Measurements from ENCODE around the gene EXOSC3. TPM values are rescaled to one million over a fixed set of nuclear protein-coding genes. Genes with fewer than 3 reads are reported as not detected.

Gene EXOSC3
- total and polyA plus RNA-seq, 2 of the 13 experiments (the other 11 are each of a cell fraction or from before 2014, with no cell fraction given) = 17.5 to 68.7 TPM

DNA sequence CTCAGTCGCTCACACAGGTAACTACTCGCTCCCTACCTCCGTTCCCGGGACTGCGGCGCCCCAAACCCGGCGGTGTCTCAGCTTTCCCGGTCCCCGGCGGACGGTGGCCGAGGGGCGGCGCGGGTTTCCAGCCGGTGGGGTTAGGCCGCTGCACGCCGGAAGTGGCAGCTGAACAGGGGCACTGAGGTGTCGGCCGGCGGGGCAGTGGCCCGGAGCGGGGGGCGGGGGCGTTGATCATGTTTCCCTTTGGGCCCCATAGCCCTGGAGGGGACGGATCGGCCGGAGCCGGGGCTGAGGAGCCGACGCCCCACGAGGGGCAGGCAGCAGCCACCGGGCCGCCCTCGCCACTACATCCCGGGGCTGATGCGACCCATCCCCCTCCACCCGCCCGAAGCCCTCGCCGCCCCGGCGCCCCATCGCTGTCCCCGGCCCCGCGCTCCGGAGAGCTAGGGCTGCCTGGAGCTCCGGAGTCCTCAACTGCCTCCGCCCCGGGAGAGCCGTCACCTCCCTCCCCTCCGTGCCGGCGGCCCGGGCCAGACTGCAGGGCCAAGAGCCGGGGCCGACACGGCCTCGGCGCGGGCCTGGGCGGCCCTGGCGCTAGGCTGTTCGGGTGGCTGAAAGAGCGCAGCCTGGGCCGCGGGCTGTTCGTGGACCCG, 15.9 kb upstream of the EXOSC3 start, which contains the start of gene DCAF10 (continued):
- TF ChIP-seq, protein P1, sequence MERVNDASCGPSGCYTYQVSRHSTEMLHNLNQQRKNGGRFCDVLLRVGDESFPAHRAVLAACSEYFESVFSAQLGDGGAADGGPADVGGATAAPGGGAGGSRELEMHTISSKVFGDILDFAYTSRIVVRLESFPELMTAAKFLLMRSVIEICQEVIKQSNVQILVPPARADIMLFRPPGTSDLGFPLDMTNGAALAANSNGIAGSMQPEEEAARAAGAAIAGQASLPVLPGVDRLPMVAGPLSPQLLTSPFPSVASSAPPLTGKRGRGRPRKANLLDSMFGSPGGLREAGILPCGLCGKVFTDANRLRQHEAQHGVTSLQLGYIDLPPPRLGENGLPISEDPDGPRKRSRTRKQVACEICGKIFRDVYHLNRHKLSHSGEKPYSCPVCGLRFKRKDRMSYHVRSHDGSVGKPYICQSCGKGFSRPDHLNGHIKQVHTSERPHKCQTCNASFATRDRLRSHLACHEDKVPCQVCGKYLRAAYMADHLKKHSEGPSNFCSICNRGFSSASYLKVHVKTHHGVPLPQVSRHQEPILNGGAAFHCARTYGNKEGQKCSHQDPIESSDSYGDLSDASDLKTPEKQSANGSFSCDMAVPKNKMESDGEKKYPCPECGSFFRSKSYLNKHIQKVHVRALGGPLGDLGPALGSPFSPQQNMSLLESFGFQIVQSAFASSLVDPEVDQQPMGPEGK (CRISPR knock-in tag; IDR thresholded peaks at IDR 0.05) = peak; percentile 95
- TF ChIP-seq, protein P2, sequence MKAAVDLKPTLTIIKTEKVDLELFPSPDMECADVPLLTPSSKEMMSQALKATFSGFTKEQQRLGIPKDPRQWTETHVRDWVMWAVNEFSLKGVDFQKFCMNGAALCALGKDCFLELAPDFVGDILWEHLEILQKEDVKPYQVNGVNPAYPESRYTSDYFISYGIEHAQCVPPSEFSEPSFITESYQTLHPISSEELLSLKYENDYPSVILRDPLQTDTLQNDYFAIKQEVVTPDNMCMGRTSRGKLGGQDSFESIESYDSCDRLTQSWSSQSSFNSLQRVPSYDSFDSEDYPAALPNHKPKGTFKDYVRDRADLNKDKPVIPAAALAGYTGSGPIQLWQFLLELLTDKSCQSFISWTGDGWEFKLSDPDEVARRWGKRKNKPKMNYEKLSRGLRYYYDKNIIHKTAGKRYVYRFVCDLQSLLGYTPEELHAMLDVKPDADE (CRISPR knock-in tag; IDR thresholded peaks at IDR 0.05) = no peak
- TF ChIP-seq ZNF180 (CRISPR knock-in tag; IDR thresholded peaks at IDR 0.05; ENCODE audit: borderline replicate concordance, low read depth) (peak; percentile 37; the same call in 1 of the 2 replicates), ZNF747 (CRISPR knock-in tag; IDR thresholded peaks at IDR 0.05; ENCODE audit: borderline replicate concordance) (peak; percentile 90), RXRA (CRISPR knock-in tag; IDR thresholded peaks at IDR 0.05) (peak; percentile 89), GLMP (CRISPR knock-in tag; IDR thresholded peaks at IDR 0.05; ENCODE audit: borderline replicate concordance) (no peak), NFE2L2 (IDR thresholded peaks at IDR 0.05; ENCODE audit: low read length) (no peak), KLF9 (CRISPR knock-in tag; IDR thresholded peaks at IDR 0.05; ENCODE audit: low read depth) (peak; percentile 76; the same call in 1 of the 2 replicates), ATF7 (IDR thresholded peaks at IDR 0.05) (no peak), ATF7 (CRISPR knock-in tag; IDR thresholded peaks at IDR 0.05) (peak; percentile 55; the same call in 1 of the 2 replicates), MIXL1 (CRISPR knock-in tag; IDR thresholded peaks at IDR 0.05) (peak; percentile 70), ZBTB49 (CRISPR knock-in tag; IDR thresholded peaks at IDR 0.05; ENCODE audit: borderline replicate concordance) (peak; percentile 86; the same call in 1 of the 2 replicates), JUND (CRISPR knock-in tag; IDR thresholded peaks at IDR 0.05) (peak; percentile 84), ZNF598 (CRISPR knock-in tag; IDR thresholded peaks at IDR 0.05; ENCODE audit: borderline replicate concordance) (no peak), ZBTB34 (CRISPR knock-in tag; IDR thresholded peaks at IDR 0.05) (peak; percentile 94)
- TF ChIP-seq, protein P3, sequence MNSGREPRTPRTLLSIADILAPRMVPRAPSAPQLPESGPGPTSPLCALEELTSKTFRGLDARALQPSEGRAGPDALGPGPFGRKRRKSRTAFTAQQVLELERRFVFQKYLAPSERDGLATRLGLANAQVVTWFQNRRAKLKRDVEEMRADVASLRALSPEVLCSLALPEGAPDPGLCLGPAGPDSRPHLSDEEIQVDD (CRISPR knock-in tag; IDR thresholded peaks at IDR 0.05; ENCODE audit: borderline replicate concordance) = peak; percentile 49; the same call in 1 of the 2 replicates
- TF ChIP-seq, protein P4, sequence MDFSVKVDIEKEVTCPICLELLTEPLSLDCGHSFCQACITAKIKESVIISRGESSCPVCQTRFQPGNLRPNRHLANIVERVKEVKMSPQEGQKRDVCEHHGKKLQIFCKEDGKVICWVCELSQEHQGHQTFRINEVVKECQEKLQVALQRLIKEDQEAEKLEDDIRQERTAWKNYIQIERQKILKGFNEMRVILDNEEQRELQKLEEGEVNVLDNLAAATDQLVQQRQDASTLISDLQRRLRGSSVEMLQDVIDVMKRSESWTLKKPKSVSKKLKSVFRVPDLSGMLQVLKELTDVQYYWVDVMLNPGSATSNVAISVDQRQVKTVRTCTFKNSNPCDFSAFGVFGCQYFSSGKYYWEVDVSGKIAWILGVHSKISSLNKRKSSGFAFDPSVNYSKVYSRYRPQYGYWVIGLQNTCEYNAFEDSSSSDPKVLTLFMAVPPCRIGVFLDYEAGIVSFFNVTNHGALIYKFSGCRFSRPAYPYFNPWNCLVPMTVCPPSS (IDR thresholded peaks at IDR 0.05) = no peak
- TF ChIP-seq, protein P5, sequence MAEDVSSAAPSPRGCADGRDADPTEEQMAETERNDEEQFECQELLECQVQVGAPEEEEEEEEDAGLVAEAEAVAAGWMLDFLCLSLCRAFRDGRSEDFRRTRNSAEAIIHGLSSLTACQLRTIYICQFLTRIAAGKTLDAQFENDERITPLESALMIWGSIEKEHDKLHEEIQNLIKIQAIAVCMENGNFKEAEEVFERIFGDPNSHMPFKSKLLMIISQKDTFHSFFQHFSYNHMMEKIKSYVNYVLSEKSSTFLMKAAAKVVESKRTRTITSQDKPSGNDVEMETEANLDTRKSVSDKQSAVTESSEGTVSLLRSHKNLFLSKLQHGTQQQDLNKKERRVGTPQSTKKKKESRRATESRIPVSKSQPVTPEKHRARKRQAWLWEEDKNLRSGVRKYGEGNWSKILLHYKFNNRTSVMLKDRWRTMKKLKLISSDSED (CRISPR knock-in tag; IDR thresholded peaks at IDR 0.05) = no peak
